Neural cell (in vitro differentiated cells): ENCODE measurements around the gene TRIM9. TPM values are rescaled to one million over a fixed set of nuclear protein-coding genes. Genes with fewer than 3 reads are reported as not detected.

Experiments
- H2AFZ ChIP-seq: fragments of 200-600, 300-800 bp; sonication (generic), shearing (Covaris generic); 2 replicates; pipeline ENCODE4 v1.6.0; 2014; ENCODE audit warnings: low read depth, mild to moderate bottlenecking, antibody characterized with exemption, low read length, moderate library complexity
- H3F3A ChIP-seq: fragments of 200-600 bp; shearing (Covaris generic); 2 replicates; pipeline ENCODE4 v1.6.1; 2016; ENCODE audit warnings: mild to moderate bottlenecking, moderate library complexity, mixed read lengths, antibody characterized with exemption, low read length; ENCODE audit not compliant: insufficient read depth, poor library complexity, severe bottlenecking
- H3K27ac ChIP-seq: fragments of 200-600, 300-800 bp; sonication (generic), shearing (Covaris generic); 2 replicates; pipeline ENCODE4 v1.5.1; 2014; ENCODE audit warnings: mild to moderate bottlenecking, low read length, moderate library complexity
- H3K27me3 ChIP-seq: fragments of 300-800, 200-600 bp; sonication (generic), shearing (Covaris generic); 2 replicates; pipeline ENCODE4 v1.6.0; 2014; ENCODE audit warnings: mild to moderate bottlenecking, low read depth, low read length, moderate library complexity; ENCODE audit not compliant: insufficient read depth
- H3K36me3 ChIP-seq: fragments of 300-800, 200-600 bp; sonication (generic), shearing (Covaris generic); 2 replicates; pipeline ENCODE4 v1.5.1; 2014; ENCODE audit warnings: mild to moderate bottlenecking, antibody characterized with exemption, low read length, moderate library complexity; ENCODE audit not compliant: insufficient read depth
- H3K4me2 ChIP-seq: fragments of 300-800, 200-600 bp; sonication (generic), shearing (Covaris generic); 2 replicates; pipeline ENCODE4 v1.6.0; 2014; ENCODE audit warnings: mild to moderate bottlenecking, low read length
- H3K4me3 ChIP-seq: fragments of 300-800, 200-600 bp; sonication (generic), shearing (Covaris generic); 2 replicates; pipeline ENCODE4 v1.5.1; 2014; ENCODE audit warnings: mild to moderate bottlenecking, low read length, moderate library complexity
- H3K79me2 ChIP-seq: fragments of 200-600 bp; shearing (Covaris generic); replicated peaks from 2 replicates; pipeline ENCODE4 v1.6.0; 2014; ENCODE audit warnings: mild to moderate bottlenecking, low read length, moderate library complexity; ENCODE audit not compliant: insufficient read depth
- H3K9ac ChIP-seq: fragments of 300-800, 200-600 bp; sonication (generic), shearing (Covaris generic); 2 replicates; pipeline ENCODE4 v1.6.1; 2016; ENCODE audit warnings: mild to moderate bottlenecking, low read length, mixed read lengths
- H3K9me2 ChIP-seq: fragments of 200-600 bp; shearing (Covaris generic); 2 replicates; pipeline ENCODE4 v1.6.1; 2016; ENCODE audit warnings: mild to moderate bottlenecking, low read length, mixed read lengths; ENCODE audit not compliant: insufficient read depth
- H3K9me3 ChIP-seq: fragments of 200-600, 300-800 bp; sonication (generic), shearing (Covaris generic); 2 replicates; pipeline ENCODE4 v1.6.1; 2016; ENCODE audit warnings: mild to moderate bottlenecking, mixed run types, low read length, moderate library complexity, mixed read lengths
- H4K20me1 ChIP-seq: fragments of 200-600 bp; shearing (Covaris generic); 2 replicates; pipeline ENCODE4 v1.6.1; 2016; ENCODE audit warnings: mild to moderate bottlenecking, mixed run types; ENCODE audit not compliant: insufficient read depth
- CTCF ChIP-seq: fragments of 450-650 bp; IDR thresholded peaks from 2 replicates; pipeline ENCODE4 v1.5.1; 2014; ENCODE audit warnings: antibody characterized with exemption, mild to moderate bottlenecking, moderate library complexity; ENCODE audit not compliant: poor library complexity, severe bottlenecking
- EP300 ChIP-seq: fragments of 450-650 bp; conservative IDR thresholded peaks from 2 replicates; pipeline ENCODE4 v1.6.1; 2014; ENCODE audit warnings: antibody characterized with exemption, mild to moderate bottlenecking, moderate library complexity; ENCODE audit not compliant: poor library complexity, severe bottlenecking
- EZH2 ChIP-seq: fragments of 200-600, 300-800 bp; shearing (Covaris generic), sonication (generic); IDR thresholded peaks from 2 replicates; pipeline ENCODE4 v1.6.1; 2014; ENCODE audit warnings: antibody characterized with exemption, low read length, borderline replicate concordance, mild to moderate bottlenecking; ENCODE audit not compliant: insufficient read depth, poor library complexity, severe bottlenecking
- MXI1 ChIP-seq: fragments of 450-650 bp; conservative IDR thresholded peaks from 2 replicates; pipeline ENCODE4 v1.6.1; 2014; ENCODE audit warnings: antibody characterized with exemption, mild to moderate bottlenecking; ENCODE audit not compliant: poor library complexity, severe bottlenecking
- POLR2AphosphoS5 ChIP-seq: IDR thresholded peaks from 2 replicates; pipeline ENCODE4 v1.6.1; 2012
- RAD21 ChIP-seq: fragments of 450-650 bp; conservative IDR thresholded peaks from 2 replicates; pipeline ENCODE4 v1.6.1; 2014; ENCODE audit warnings: antibody characterized with exemption, mild to moderate bottlenecking, moderate library complexity
- REST ChIP-seq: IDR thresholded peaks from 2 replicates; pipeline ENCODE4 v1.6.1; 2012; ENCODE audit warnings: borderline replicate concordance
- SMC3 ChIP-seq: fragments of 450-650 bp; conservative IDR thresholded peaks from 2 replicates; pipeline ENCODE4 v1.6.1; 2014; ENCODE audit warnings: antibody characterized with exemption, mild to moderate bottlenecking, moderate library complexity; ENCODE audit not compliant: poor library complexity
- TAF1 ChIP-seq: IDR thresholded peaks from 2 replicates; pipeline ENCODE4 v1.6.1; 2012; ENCODE audit warnings: low read depth
- polyA plus RNA-seq: library from polyadenylated mRNA; depleted of rRNA; stranded (reverse); fragments of >200 nt; gene quantifications from 2 replicates; pipeline ENCODE4 v1.2.3, GENCODE V29; 2014

TRIM9 gene
- polyA plus RNA-seq, 1 donor from 2014 or later = 15.9 TPM

- no peak for TF ChIP-seq SMC3
- no peak for TF ChIP-seq RAD21
- TF ChIP-seq MXI1 = no peak
- no peak for TF ChIP-seq REST
- TF ChIP-seq CTCF = no peak
- no peak for TF ChIP-seq EP300
- no peak for TF ChIP-seq TAF1
- TF ChIP-seq EZH2 = no peak
- TF ChIP-seq POLR2AphosphoS5 = no peak
Observed at GRCh38 chr14:51079085-51079484, 15.8 kb downstream of the TRIM9 start.

GRCh38 chr14:51074701-51075385, 20.1 kb downstream of the TRIM9 start:
- no peak overlapping the region for H3K9ac ChIP-seq
- no peak overlapping the region for H2AFZ ChIP-seq
- no peak for TF ChIP-seq CTCF
- TF ChIP-seq SMC3 = no peak
- no peak for TF ChIP-seq REST
- no peak for TF ChIP-seq EZH2
- TF ChIP-seq POLR2AphosphoS5 = no peak
- TF ChIP-seq RAD21 = no peak
- TF ChIP-seq MXI1 = no peak
- TF ChIP-seq TAF1 = no peak
- TF ChIP-seq EP300 = no peak
- H3K27ac ChIP-seq = no peak overlapping the region
- no peaks in the 10 kb centered on the region for H4K20me1 ChIP-seq
- no peak overlapping the region for H3K4me2 ChIP-seq
- no peaks in the 10 kb centered on the region for H3K9me2 ChIP-seq
- no peaks in the 10 kb centered on the region for H3K36me3 ChIP-seq
- H3K27me3 ChIP-seq = no peaks in the 10 kb centered on the region
- H3F3A ChIP-seq = no peaks in the 10 kb centered on the region
- no peak overlapping the region for H3K4me3 ChIP-seq
- no peaks in the 10 kb centered on the region for H3K79me2 ChIP-seq
- H3K9me3 ChIP-seq = peaks cover 1% of the 10 kb centered on the region

More at GRCh38 chr14:51079085-51079484, 15.8 kb downstream of the TRIM9 start:
- no peak overlapping the region for H3K4me2 ChIP-seq
- no peak overlapping the region for H2AFZ ChIP-seq
- no peaks in the 10 kb centered on the region for H3F3A ChIP-seq
- no peaks in the 10 kb centered on the region for H3K9me2 ChIP-seq
- H3K9ac ChIP-seq = no peak overlapping the region
- H3K9me3 ChIP-seq = no peaks in the 10 kb centered on the region
- no peaks in the 10 kb centered on the region for H3K79me2 ChIP-seq
- no peaks in the 10 kb centered on the region for H3K27me3 ChIP-seq
- no peaks in the 10 kb centered on the region for H3K36me3 ChIP-seq
- no peak overlapping the region for H3K27ac ChIP-seq
- no peak overlapping the region for H3K4me3 ChIP-seq
- H4K20me1 ChIP-seq = no peaks in the 10 kb centered on the region
